Tibial artery (tissue), 4 donors: ENCODE results near the gene AKR1B1.

ENCODE experiments used
- DNase-seq, 2 donors: peaks; one replicate each; pipeline ENCODE4 v3.0.0-alpha.2; 2019
- H3K27ac ChIP-seq, 2 donors: fragments of 200-600 bp; sonication (generic) in 1 of 2; 1 replicate in 1 of 2; 2 replicates in 1 of 2; pipeline ENCODE4 v1.5.1; 2018 to 2019; ENCODE audit warnings: mild to moderate bottlenecking in 1 of 2
- H3K27me3 ChIP-seq, 2 donors: fragments of 200-600 bp; sonication (generic) in 1 of 2; one replicate each; pipeline versions ENCODE4 v1.5.1 to v1.6.0; 2016 to 2019
- H3K36me3 ChIP-seq, 3 donors: fragments of 200-600 bp; sonication (generic) in 2 of 3; one replicate each; pipeline ENCODE4 v1.5.1; 2016 to 2019; ENCODE audit warnings: mild to moderate bottlenecking in 2 of 3
- H3K4me1 ChIP-seq, 4 donors: fragments of 200-600 bp; sonication (generic) in 2 of 4; 1 replicate in 3 of 4; 2 replicates in 1 of 4; pipeline ENCODE4 v1.5.1; 2016 to 2019
- H3K4me3 ChIP-seq, 2 donors: fragments of 200-600 bp; sonication (generic) in 1 of 2; 1 replicate in 1 of 2; 2 replicates in 1 of 2; pipeline ENCODE4 v1.5.1; 2018 to 2019; ENCODE audit warnings: mild to moderate bottlenecking in 2 of 2
- H3K9me3 ChIP-seq, 3 donors: fragments of 200-600 bp; sonication (generic) in 1 of 3; one replicate each; pipeline ENCODE4 v1.5.1; 2016 to 2019
- CTCF ChIP-seq, 2 experiments: fragments of 200-600 bp in 1 of 2; fragments of 450-650 bp in 1 of 2; IDR thresholded peaks; one replicate each; pipeline ENCODE4 v1.5.1; 2017 to 2019; ENCODE audit warnings: antibody characterized with exemption in 2 of 2, mild to moderate bottlenecking in 1 of 2, moderate library complexity in 1 of 2
- intact Hi-C: fragments of 100-400 bp; cut with DNase I; formaldehyde crosslinking; loops from one replicate; pipeline ENCODE4 v1.15.0; 2023; ENCODE audit warnings: low total_unique reads

Gene AKR1B1

GRCh38 chr7:134454277-134454676 lies 4.6 kb downstream of the AKR1B1 start:
- intact Hi-C loops = no loop called here
- Histone ChIP-seq H3K4me3 (no peak overlapping the region), H3K27me3 (no peaks in the 10 kb centered on the region), H3K4me1 (peaks cover 0 to 13% (median 4%) of the 10 kb centered on the region in 4 donors), H3K9me3 (no peaks in the 10 kb centered on the region), H3K27ac (no peak overlapping the region), H3K36me3 (peaks cover 20 to 32% (median 21%) of the 10 kb centered on the region in 3 donors)
- TF ChIP-seq CTCF (IDR thresholded peaks at IDR 0.05) = no peak
- DNase-seq = no peak

- H3K27ac ChIP-seq = no peak overlapping the region
- intact Hi-C loops = no loop called here
These were observed 5.4 kb downstream of the AKR1B1 start for GRCh38 chr7:134453518-134453917.

GRCh38 chr7:134452991-134453473 lies 5.9 kb downstream of the AKR1B1 start:
- no peak for DNase-seq
- TF ChIP-seq CTCF (IDR thresholded peaks at IDR 0.05) = no peak
- intact Hi-C loops = no loop called here
- Histone ChIP-seq H3K36me3 (peaks cover 31 to 45% (median 32%) of the 10 kb centered on the region in 3 donors), H3K9me3 (no peaks in the 10 kb centered on the region), H3K4me3 (no peak overlapping the region), H3K27me3 (no peaks in the 10 kb centered on the region), H3K27ac (no peak overlapping the region), H3K4me1 (peaks cover 0 to 13% (median 4%) of the 10 kb centered on the region in 4 donors)

More at GRCh38 chr7:134453518-134453917, 5.4 kb downstream of the AKR1B1 start:
- DNase-seq = no peak
- no peak for TF ChIP-seq CTCF (IDR thresholded peaks at IDR 0.05)
- H3K4me3 ChIP-seq = no peak overlapping the region
- no peaks in the 10 kb centered on the region for H3K9me3 ChIP-seq
- H3K4me1 ChIP-seq = peaks cover 0 to 13% (median 4%) of the 10 kb centered on the region in 4 donors
- peaks cover 27 to 40% (median 27%) of the 10 kb centered on the region in 3 donors for H3K36me3 ChIP-seq
- H3K27me3 ChIP-seq = no peaks in the 10 kb centered on the region

- DNase-seq = no peak
- no peak for TF ChIP-seq CTCF (IDR thresholded peaks at IDR 0.05)
- no peaks in the 10 kb centered on the region for H3K27me3 ChIP-seq
- no peak overlapping the region for H3K27ac ChIP-seq
- intact Hi-C loops = no loop called here
- no peak overlapping the region for H3K4me3 ChIP-seq
- H3K4me1 ChIP-seq = peaks cover 0 to 8% (median 0%) of the 10 kb centered on the region in 4 donors
- H3K36me3 ChIP-seq = peaks cover 38 to 51% (median 38%) of the 10 kb centered on the region in 3 donors
- no peaks in the 10 kb centered on the region for H3K9me3 ChIP-seq
These were observed 6.5 kb downstream of the AKR1B1 start for GRCh38 chr7:134452419-134452838.

- Histone ChIP-seq H3K27ac (no peak overlapping the region), H3K36me3 (peaks cover 45 to 59% (median 46%) of the 10 kb centered on the region in 3 donors), H3K4me3 (no peak overlapping the region), H3K9me3 (no peaks in the 10 kb centered on the region), H3K4me1 (peaks cover 0 to 4% (median 0%) of the 10 kb centered on the region in 4 donors), H3K27me3 (no peaks in the 10 kb centered on the region)
- TF ChIP-seq CTCF (IDR thresholded peaks at IDR 0.05) = no peak
- intact Hi-C loops = no loop called here
- no peak for DNase-seq
These were observed 7.2 kb downstream of the AKR1B1 start for GRCh38 chr7:134451656-134452055.
